SK-N-MC (cell line): Measurements from ENCODE around the gene RSPH6A.

Experiments
- EZH2 ChIP-seq: fragments of 200-600 bp; sonication (generic); IDR thresholded peaks from one replicate; pipeline ENCODE4 v1.6.1; 2017; ENCODE audit warnings: antibody characterized with exemption
- FOXP2 ChIP-seq: optimal IDR thresholded peaks from 2 replicates; pipeline ENCODE3; 2011; ENCODE audit warnings: mild to moderate bottlenecking, moderate library complexity; ENCODE audit not compliant: insufficient read depth; ENCODE audit errors: extremely low read length, control extremely low read depth
- POLR2AphosphoS5 ChIP-seq: IDR thresholded peaks from 2 replicates; pipeline ENCODE4 v1.6.1; 2012; ENCODE audit warnings: mild to moderate bottlenecking, low read depth, low read length, borderline replicate concordance

DNA sequence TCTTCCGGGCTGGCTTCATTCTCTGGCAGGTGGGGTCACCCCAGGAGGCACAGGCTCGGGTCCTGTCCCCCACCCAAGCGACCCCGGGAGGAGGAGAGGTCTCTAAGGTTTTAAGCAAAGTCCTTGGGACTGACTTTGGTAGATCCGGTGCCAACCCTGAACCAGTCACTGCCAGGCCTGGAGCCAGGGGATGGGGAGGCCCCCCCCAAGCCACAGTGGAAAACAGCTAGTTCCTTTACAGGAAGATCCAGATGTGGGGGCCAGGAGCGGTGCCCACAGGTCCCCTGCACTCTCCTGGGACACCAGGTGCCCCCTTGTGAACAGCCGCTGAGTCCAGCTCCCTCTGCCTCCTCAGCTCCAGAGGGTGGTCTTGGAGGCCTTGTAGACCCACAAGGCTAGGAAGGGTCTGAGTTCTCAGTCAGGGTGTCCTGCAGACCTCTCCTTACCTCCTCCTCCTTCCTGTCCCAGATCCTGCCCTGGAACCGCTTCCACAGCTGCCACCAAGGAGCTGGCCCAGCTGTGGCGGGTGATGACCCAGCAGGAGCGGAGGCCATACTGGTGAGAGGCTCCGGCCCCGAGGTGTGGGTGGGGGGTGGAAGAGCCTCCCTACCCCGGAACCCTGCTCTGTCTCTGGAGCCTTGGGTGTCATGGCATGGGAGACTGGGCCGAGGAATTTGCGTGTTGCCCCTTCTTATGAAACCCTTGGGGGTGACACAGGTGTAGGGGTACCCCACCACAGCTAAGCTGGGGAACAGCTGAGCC lies 52.1 kb downstream of the RSPH6A start:
- TF ChIP-seq POLR2AphosphoS5: no peak
- no peak for TF ChIP-seq EZH2
- no peak for TF ChIP-seq FOXP2
